NCI-H345 treated with DMSO at 0.1 percent for 48 hours (cell line): ENCODE measurements around the gene PRAMEF8.
"Not testable (repeated sequence)": the region's sequence is repeated elsewhere in the genome, so short reads cannot be mapped to it uniquely, and the experiment has no call there.

Experiments
- DNase-seq: peaks from one replicate; lab custom pipeline; 2025; ENCODE audit not compliant: unreplicated experiment; lab: John Stamatoyannopoulos, UW

Gene PRAMEF8

GRCh38 chr1:13285037-13285436, at the start of gene PRAMEF8:
Gene PRAMEF8 (minus strand): TSS chr1:13285137. CDS start chr1:13284091, 1,046 bp downstream.
- not testable (repeated sequence) for DNase-seq

GRCh38 chr1:13315281-13315680, 30.3 kb upstream of the PRAMEF8 start, which contains the start of gene PRAMEF15:
Gene PRAMEF15 (plus strand): TSS chr1:13315581. CDS start chr1:13318408, 2,827 bp downstream.
- not testable (repeated sequence) for DNase-seq

DNA sequence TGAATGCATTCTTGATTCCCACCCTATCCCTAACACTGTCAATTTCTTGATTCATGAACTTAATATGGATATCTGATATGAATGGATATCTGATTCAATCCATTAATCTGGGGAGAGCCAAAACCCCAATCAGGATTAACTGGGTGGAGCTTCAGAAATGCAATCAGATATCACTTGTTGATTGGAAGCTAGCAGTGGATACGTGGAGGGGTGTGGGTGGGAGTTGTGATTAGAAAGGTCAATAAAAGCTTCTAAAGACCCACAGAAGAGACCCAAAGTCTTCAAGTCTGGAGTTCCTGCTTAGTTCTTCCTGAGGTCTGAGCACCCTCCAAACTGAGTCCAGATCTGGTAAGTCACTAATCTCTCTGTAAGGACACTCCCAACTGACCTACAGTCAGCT, 18.3 kb upstream of the PRAMEF8 start, which contains the start of gene PRAMEF33:
Gene PRAMEF33, plus strand, starts transcription at position 301 of the 400 bp plus-strand sequence. CDS start 2,416 bp downstream, outside the sequence.
- DNase-seq, result not testable (repeated sequence)

GRCh38 chr1:13302197-13302596, 17.3 kb upstream of the PRAMEF8 start:
- DNase-seq, result not testable (repeated sequence)

DNA sequence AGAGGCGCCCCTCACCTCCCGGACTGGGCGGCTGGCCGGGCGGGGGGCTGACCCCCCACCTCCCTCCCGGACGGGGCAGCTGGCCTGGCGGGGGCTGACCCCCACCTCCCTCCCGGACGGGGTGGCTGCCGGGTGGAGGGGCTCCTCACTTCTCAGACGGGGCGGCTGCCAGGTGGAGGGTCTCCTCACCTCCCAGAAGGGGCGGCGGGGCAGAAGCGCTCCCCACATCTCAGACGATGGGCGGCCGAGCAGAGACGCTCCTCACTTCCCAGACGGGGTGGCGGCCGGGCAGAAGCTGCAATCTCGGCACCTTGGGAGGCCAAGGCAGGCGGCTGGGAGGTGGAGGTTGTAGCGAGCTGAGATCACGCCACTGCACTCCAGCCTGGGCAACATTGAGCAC, 13.8 kb upstream of the PRAMEF8 start:
- not testable (repeated sequence) for DNase-seq

DNA sequence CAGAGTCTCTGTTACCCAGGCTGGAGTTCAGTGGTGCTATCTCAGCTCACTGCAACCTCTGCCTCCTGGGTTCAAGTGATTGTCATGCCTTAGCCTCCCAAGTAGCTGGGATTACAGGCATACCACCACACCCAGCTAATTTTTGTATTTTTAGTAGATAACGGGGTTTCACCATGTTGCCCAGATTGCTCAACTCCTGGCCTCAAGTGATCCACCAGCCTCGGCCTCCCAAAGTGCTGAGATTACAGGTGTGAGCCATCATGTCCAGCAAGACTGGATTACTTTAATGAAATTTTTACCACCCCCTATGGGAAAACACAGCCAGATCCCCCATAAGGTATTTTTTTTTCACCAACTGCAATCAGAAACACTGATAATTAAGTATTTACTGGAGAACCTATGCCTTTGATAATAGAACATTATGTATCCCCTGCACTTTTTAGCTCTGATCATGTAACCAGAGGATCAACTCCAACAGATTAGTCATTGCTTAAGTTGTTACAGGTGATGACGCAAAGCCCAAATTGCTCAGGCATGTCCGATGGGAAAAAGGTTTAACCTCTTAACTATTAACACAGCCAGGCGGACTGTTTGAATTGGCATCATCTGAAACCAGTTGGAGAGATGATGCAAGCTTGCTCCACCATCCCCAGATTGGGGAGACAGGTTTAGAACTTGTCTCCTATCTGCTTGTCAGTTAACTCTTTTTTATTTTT, 12.4 kb upstream of the PRAMEF8 start:
- DNase-seq, result not testable (repeated sequence)

DNA sequence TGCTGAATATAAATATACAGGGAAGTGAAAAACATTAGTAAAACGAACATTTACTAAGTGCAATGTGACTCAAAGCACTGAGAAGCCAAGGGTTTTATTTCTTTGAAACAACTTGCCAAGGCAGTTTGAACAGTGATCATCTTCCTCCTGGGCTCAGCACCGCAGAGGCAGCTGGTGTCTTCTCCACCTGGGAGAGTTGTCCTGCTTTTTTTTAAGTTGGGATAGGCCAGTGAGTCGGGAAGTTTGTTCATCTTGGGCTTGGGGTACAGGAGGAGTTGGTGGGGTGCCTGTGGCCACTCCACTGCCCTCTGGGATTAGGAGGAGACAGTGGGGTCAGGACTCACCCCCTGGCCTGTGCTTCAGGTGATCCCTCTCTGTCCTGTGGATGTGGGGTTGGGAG, 4.1 kb upstream of the PRAMEF8 start:
- DNase-seq, result not testable (repeated sequence)

DNA sequence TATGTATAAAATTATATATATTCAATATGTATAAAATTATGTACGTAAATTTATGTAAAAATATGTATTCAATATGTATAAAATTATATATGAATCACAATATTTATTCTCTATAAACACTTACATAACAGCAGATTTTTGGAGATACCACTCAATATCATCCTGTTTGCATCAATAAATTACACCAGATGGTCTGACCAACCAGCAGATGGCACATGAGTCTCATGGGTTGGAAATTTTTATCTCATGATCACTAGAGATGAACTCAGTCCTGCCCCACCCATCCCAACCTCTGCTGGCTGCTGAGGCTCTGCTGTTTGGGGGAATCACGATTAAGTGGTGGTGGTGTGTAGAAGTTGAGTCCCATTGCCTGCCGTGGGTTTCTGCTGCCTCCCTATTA, 5.3 kb downstream of the PRAMEF8 start:
- not testable (repeated sequence) for DNase-seq

DNA sequence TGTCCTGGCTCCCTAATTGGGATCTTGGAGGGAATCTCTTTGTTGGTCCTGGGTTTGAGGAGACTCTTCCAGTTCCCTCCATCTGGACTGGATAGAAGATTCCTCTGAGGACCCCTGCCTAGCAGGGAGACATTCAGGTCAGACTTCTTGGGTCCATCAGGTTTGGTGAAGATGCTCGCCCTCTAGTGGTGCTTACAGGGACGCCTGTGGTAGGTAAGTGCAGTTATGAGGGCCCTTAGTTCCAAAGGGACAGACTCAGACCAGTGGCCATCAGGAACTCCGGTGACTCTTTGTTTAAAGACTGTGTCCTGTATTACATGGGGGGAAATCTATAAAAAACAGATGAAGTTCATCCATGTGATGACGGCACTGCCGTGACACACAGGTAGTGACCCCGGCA, 7.9 kb downstream of the PRAMEF8 start:
- not testable (repeated sequence) for DNase-seq

GRCh38 chr1:13265124-13265523, 19.8 kb downstream of the PRAMEF8 start:
- not testable (repeated sequence) for DNase-seq

DNA sequence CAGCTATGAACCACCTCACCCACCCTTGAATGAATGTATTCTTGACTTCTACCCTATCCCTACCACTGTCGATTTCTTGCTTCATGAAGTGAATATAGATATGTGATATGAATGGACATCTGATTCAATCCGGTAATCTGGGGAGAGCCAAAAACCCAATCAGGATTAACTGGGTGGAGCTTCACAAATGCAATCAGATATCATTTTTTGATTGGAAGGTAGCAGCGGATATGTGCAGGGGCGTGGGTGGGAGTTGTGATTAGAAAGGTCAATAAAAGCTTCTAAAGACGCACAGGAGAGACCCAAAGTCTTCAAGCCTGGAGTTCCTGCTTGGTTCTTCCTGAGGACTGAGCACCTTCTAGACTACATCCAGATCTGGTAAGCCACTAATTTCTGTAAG, 31.0 kb downstream of the PRAMEF8 start, which contains the start of gene PRAMEF5:
Gene PRAMEF5, plus strand, starts transcription at position 301 of the 400 bp plus-strand sequence. CDS start 5,071 bp downstream, outside the sequence.
- not testable (repeated sequence) for DNase-seq

DNA sequence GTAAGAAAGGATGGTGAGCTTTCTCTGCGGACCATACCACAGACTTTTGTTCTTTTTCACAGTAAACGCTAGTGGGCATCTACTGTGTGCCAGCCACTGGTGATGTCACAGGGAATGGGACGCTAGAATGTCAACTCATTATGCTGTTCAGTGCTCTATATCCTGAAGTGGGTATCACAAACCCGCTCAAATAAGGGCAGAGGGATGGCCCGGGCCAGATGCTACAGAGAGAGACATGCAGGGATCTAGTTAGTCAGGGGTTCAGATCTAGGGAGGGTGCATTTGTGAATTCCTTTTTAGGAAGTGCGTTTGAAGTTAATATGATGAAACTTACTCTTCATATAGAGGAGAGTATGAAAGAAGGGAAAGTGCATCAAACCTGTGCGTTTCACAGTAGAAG, 37.8 kb downstream of the PRAMEF8 start:
- DNase-seq, result not testable (repeated sequence)

DNA sequence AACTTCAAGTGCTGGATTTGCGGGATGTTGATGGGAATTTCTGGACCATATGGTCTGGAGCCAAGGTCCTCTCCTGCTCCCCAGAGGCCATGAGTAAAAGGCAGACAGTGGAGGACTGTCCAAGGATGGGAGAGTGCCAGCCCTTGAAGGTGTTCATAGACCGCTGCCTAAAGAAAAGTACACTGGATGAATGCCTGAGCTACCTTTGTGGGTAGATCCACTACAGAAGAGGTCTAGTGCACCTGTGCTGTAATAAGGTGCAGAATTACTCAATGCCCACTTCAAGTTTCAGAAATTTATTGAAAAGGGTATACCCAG, 38.4 kb downstream of the PRAMEF8 start:
- not testable (repeated sequence) for DNase-seq

DNA sequence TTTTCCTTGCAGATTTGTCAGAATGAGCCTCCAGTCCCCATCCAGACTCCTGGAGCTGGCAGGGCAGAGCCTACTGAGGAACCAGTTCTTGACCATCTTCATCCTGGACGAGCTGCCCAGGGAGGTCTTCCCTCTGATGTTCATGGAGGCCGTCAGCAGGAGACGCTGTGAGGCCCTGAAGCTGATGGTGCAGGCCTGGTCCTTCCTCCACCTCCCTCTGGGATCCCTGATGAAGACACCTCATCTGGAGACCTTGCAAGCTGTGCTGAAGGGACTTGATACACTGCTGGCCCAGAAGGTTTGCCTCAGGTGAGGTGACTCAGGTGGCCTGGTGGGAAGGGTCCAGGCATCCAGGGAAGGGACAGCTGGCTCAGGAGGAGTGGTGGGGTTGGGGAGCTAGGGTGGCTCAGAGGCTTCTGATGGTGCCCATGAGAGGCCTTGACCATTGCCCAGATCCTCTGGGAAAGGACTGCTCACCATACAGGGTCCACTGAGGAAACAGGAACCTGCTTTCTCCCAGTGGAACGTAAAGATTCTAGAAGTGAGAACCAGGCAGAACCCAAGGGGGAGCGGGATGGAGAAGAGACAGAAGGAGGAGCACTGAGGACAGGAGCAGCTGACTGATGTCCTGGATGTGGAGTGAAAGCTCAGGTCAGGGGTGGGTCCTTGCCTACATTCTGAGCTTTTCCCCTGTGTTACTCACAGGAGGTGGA, 38.9 kb downstream of the PRAMEF8 start:
- not testable (repeated sequence) for DNase-seq

DNA sequence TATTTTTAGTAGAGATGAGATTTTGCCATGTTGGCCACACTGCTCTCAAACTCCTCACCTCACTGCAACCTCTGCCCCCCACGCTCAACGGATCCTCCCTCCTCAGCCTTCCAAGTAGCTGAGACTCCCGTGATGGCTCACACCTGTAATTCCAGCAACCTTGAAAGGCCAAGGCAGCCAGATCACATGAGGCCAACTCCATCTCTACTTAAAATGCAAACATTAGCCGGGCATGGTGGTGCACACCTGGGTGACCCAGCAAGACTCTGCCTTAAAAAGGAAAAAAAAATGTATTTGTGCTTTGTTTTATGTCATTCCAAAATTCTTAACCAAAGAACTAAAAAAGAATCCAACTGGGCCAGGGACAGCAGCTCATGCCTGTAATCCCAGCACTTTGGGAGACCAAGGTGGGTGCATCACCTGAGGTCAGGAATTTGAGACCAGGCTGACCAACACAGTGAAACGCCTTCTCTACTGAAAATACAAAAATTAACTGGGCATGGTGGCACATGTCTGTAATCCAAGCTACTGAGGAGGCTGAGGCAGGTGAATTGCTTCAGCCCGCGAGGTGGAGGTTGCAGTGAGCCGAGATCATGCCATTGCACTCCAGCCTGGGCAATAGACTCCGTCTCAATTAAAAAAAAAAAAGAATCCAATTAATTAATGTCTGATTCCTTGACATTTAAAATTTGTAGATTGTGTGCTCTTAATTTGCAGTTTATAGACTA, 41.2 kb downstream of the PRAMEF8 start:
- DNase-seq, result not testable (repeated sequence)

- DNase-seq, result not testable (repeated sequence)
These were observed 45.3 kb downstream of the PRAMEF8 start for GRCh38 chr1:13239633-13240032.

DNA sequence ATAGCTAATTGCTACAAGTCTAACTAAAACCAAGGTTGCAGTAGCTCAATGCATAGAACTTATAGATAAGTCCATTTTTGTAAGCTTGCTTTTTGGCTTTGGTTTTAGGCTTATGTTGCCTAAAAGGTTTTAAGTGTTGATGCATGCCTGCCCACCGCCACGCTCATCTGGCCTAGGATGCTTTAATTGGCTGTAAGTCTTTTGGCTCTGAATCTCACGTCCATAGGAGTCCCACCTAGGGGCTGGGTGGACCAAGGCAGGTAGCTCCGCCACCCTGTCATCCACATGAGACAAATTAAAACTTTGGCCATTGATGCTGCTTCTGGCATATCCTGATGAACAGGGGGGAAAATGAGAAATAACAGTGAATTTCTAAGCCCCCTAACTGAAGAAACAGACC, 47.4 kb downstream of the PRAMEF8 start:
- not testable (repeated sequence) for DNase-seq

DNA sequence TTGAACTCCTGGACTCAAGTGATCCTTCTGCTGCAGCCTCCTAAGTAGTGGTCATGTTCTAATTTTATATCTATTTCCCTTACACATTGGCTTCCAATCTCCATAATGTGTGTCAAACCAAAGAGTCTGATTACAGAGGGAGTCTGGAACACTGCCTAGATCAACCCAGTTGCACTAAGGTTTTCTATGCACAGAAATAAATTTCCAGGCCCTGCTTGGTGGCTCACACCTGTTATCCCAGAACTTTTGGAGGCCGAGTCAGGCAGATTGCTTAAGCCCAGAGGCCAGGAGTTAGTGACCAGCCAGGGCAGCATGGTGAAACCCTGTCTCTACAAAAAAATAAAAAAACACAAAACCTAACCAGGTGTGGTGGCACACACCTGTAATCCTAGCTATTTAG, 50.9 kb downstream of the PRAMEF8 start:
- not testable (repeated sequence) for DNase-seq

GRCh38 chr1:13232056-13232455, 52.9 kb downstream of the PRAMEF8 start:
- not testable (repeated sequence) for DNase-seq
